B cell (primary cell): ENCODE data around the gene MRPS26. TPM values are rescaled to one million over a fixed set of nuclear protein-coding genes. Genes with fewer than 3 reads are reported as not detected.

ENCODE experiments used
- ATAC-seq: fragments of 200-7000 bp; cut with Tn5 transposase; one replicate; pipeline ENCODE4 v1.10.0; 2021; ENCODE audit warnings: low read depth, mild to moderate bottlenecking, moderate number of reproducible peaks, moderate library complexity
- CTCF ChIA-PET: fragments of 350-600 bp; sonication (Branson Sonifier 250); formaldehyde crosslinking; loops from one replicate; lab custom pipeline; 2021; ENCODE audit warnings: antibody characterized with exemption, inconsistent platforms; lab: Charles Lee
- POLR2A ChIA-PET: fragments of 350-600 bp; sonication (Branson Sonifier 250); formaldehyde crosslinking; loops from one replicate; lab custom pipeline; 2021; ENCODE audit warnings: antibody characterized with exemption; lab: Charles Lee
- DNase-seq: peaks from one replicate; pipeline ENCODE4 v3.0.0; 2013
- H2AFZ ChIP-seq: 2 replicates; pipeline ENCODE4 v1.6.1; 2012; ENCODE audit warnings: mild to moderate bottlenecking, low read depth, low read length; ENCODE audit not compliant: insufficient read depth, poor library complexity, severe bottlenecking
- H3K27ac ChIP-seq, 2 donors: 1 replicate in 1 of 2; 2 replicates in 1 of 2; pipeline ENCODE4 v1.5.1; 2012 to 2013; ENCODE audit warnings: low read length in 2 of 2, mild to moderate bottlenecking in 2 of 2, moderate library complexity in 1 of 2
- H3K27me3 ChIP-seq, 4 experiments: fragments of 200-600 bp in 1 of 4; sonication (generic) in 1 of 4; replicated peaks in 1 of 4; 1 replicate in 2 of 4; 2 replicates in 2 of 4; pipeline versions ENCODE4 v1.6.1 to v1.7.0; 2013 to 2016; ENCODE audit warnings: low read length in 3 of 4, mild to moderate bottlenecking in 2 of 4, mixed read lengths in 1 of 4, moderate library complexity in 1 of 4; ENCODE audit not compliant: insufficient read depth in 4 of 4, control insufficient read depth in 3 of 4; ENCODE audit errors: control extremely low read depth in 1 of 4
- H3K36me3 ChIP-seq, 2 experiments: replicated peaks in 1 of 2; 1 replicate in 1 of 2; 2 replicates in 1 of 2; pipeline versions ENCODE4 v1.6.1 to v1.7.1; 2013; ENCODE audit warnings: low read length in 1 of 2; ENCODE audit not compliant: insufficient read depth in 2 of 2, control insufficient read depth in 1 of 2; ENCODE audit errors: control extremely low read depth in 1 of 2, extremely low read depth in 1 of 2
- H3K4me1 ChIP-seq, 2 donors: fragments of 200-600 bp in 1 of 2; sonication (generic) in 1 of 2; 1 replicate in 1 of 2; 2 replicates in 1 of 2; pipeline versions ENCODE4 v1.5.1 to v1.6.1; 2013 to 2017; ENCODE audit warnings: low read length in 2 of 2; ENCODE audit not compliant: control insufficient read depth in 2 of 2, insufficient read depth in 2 of 2
- H3K4me2 ChIP-seq: replicated peaks from 2 replicates; pipeline ENCODE3; 2012; ENCODE audit warnings: mild to moderate bottlenecking, low read depth, low read length; ENCODE audit not compliant: poor library complexity, severe bottlenecking
- H3K4me3 ChIP-seq, 5 experiments: fragments of 200-600 bp in 1 of 5; sonication (generic) in 1 of 5; 1 replicate in 3 of 5; 2 replicates in 2 of 5; pipeline versions ENCODE4 v1.5.1 to v1.7.0; 2011 to 2016; ENCODE audit warnings: low read length in 4 of 5, mild to moderate bottlenecking in 4 of 5, low read depth in 2 of 5, control low read depth in 1 of 5, moderate library complexity in 1 of 5; ENCODE audit not compliant: insufficient read depth in 1 of 5; ENCODE audit errors: control extremely low read depth in 1 of 5, extremely low read depth in 1 of 5
- H3K79me2 ChIP-seq: fragments of 200-600 bp; sonication (generic); one replicate; pipeline ENCODE4 v1.6.0; 2016; ENCODE audit warnings: low read length; ENCODE audit not compliant: control insufficient read depth, insufficient read depth
- H3K9ac ChIP-seq: fragments of 200-600 bp; sonication (generic); 2 replicates; pipeline ENCODE4 v1.6.1; 2017; ENCODE audit warnings: mild to moderate bottlenecking, low read length, moderate library complexity
- H3K9me3 ChIP-seq, 3 donors: one replicate each; pipeline versions ENCODE4 v1.6.1 to v1.7.1; 2013; ENCODE audit warnings: low read length in 2 of 3; ENCODE audit not compliant: control insufficient read depth in 2 of 3, insufficient read depth in 1 of 3; ENCODE audit errors: control extremely low read depth in 1 of 3
- H4K20me1 ChIP-seq: 2 replicates; pipeline ENCODE4 v1.6.0; 2012; ENCODE audit warnings: mild to moderate bottlenecking, low read length; ENCODE audit not compliant: insufficient read depth, control insufficient read depth, poor library complexity, severe bottlenecking
- H3K27ac Mint-ChIP-seq: one replicate; pipeline ENCODE4 v1.8.0; 2021; ENCODE audit warnings: mixed read lengths
- H3K27me3 Mint-ChIP-seq: one replicate; pipeline ENCODE4 v1.8.0; 2021; ENCODE audit warnings: mixed read lengths
- H3K4me1 Mint-ChIP-seq: one replicate; pipeline ENCODE4 v1.8.0; 2021; ENCODE audit warnings: mixed read lengths
- H3K4me3 Mint-ChIP-seq: one replicate; pipeline ENCODE4 v1.8.0; 2021; ENCODE audit warnings: mixed read lengths
- H3K9me3 Mint-ChIP-seq: one replicate; pipeline ENCODE4 v1.8.0; 2022; ENCODE audit warnings: mixed read lengths; ENCODE audit not compliant: insufficient read depth
- CTCF ChIP-seq: fragments of 200-600 bp; IDR thresholded peaks from one replicate; pipeline ENCODE4 v1.8.0; 2022; ENCODE audit warnings: antibody characterized with exemption, mild to moderate bottlenecking
- EZH2 ChIP-seq: IDR thresholded peaks from 2 replicates; pipeline ENCODE4 v1.6.1; 2012; ENCODE audit warnings: borderline replicate concordance, low read depth, mild to moderate bottlenecking, moderate library complexity, low read length; ENCODE audit not compliant: insufficient read depth, poor library complexity, severe bottlenecking
- WGBS: methylation state at CpG from one replicate; pipeline ENCODE4 v1.1.5; 2013; ENCODE audit warnings: missing lambda C conversion rate; ENCODE audit not compliant: insufficient coverage; 5-methylcytosine and 5-hydroxymethylcytosine counted together
- intact Hi-C: fragments of 100-400 bp; cut with micrococcal nuclease; formaldehyde crosslinking; loops from one replicate; pipeline ENCODE4 v1.10.0; 2022
- polyA plus RNA-seq: library from polyadenylated mRNA; depleted of rRNA; stranded (reverse); fragments of >200 nt; gene quantifications from 2 replicates; pipeline ENCODE4 v1.2.3, GENCODE V29; 2012
- total RNA-seq, 2 donors: library from RNA; stranded (reverse); fragments of 120-200 nt in 1 of 2; gene quantifications; 1 replicate in 1 of 2; 2 replicates in 1 of 2; pipeline versions ENCODE4 v1.2.3 to v1.2.4, GENCODE V29; 2013 to 2022

MRPS26 gene
- total and polyA plus RNA-seq, 2 donors (not counting 1 experiment from before 2014, with no cell fraction given), result 35.9 to 37.5 TPM

GRCh38 chr20:3082955-3083952, 37.4 kb downstream of the MRPS26 start:
- Histone ChIP-seq H3K36me3 (no peaks in the 10 kb centered on the region), H3K4me1 (peaks cover 13 to 23% of the 10 kb centered on the region in 2 donors), H2AFZ (peak overlapping the region; percentile 54), H3K4me3 (peak overlapping the region in 3 of 5 experiments; percentile 18 to 60 (median 41)), H3K27me3 (peaks cover 0 to 48% (median 25%) of the 10 kb centered on the region in 4 experiments), H3K9me3 (peaks cover 0 to 21% (median 0%) of the 10 kb centered on the region in 3 donors), H4K20me1 (no peaks in the 10 kb centered on the region), H3K4me2 (peak overlapping the region; percentile 83), H3K79me2 (no peaks in the 10 kb centered on the region), H3K9ac (peak overlapping the region; percentile 45), H3K27ac (no peak overlapping the region)
- H3K27me3 Mint-ChIP-seq, result peaks cover 45% of the 10 kb centered on the region
- TF ChIP-seq EZH2, result peak; percentile 59
- TF ChIP-seq CTCF, result no peak
- ChIA-PET CTCF (interaction anchor here (0.6 to 2.4 kb wide), 3 partner anchors 13 to 158 kb away, joined by 3 to 7 read pairs (median 3); no protein-coding TSS in a partner anchor), POLR2A (interaction anchor here (0.6 kb wide), 1 partner anchor 179 kb away, joined by 7 read pairs; no protein-coding TSS in a partner anchor)
- intact Hi-C loops, result no loop called here
- peak; percentile 32 for ATAC-seq
- 4% methylated on average over 72 of the region's 76 CpGs for WGBS
- peak overlapping the region; percentile 76 for H3K4me3 Mint-ChIP-seq
- peaks cover 18% of the 10 kb centered on the region for H3K4me1 Mint-ChIP-seq
- no peak overlapping the region for H3K27ac Mint-ChIP-seq
- no peaks in the 10 kb centered on the region for H3K9me3 Mint-ChIP-seq
- DNase-seq, result peak; percentile 40
